ENCODE measurements around the gene MEST. TPM values are rescaled to one million over a fixed set of nuclear protein-coding genes. Genes with fewer than 3 reads are reported as not detected.

Gene MEST
- total RNA-seq, 2 donors from 2014 or later: 121 to 149 TPM

- Mint-ChIP-seq H3K9me3 (no peaks in the 10 kb centered on the region), H3K4me3 (no peak overlapping the region), H3K4me1 (peaks cover 14% of the 10 kb centered on the region), H3K27ac (no peak overlapping the region), H3K27me3 (ENCODE audit: insufficient read depth) (peaks cover 2% of the 10 kb centered on the region), H3K36me3 (ENCODE audit: low read depth) (no peaks in the 10 kb centered on the region)
- DNase-seq: no peak
- TF ChIP-seq, protein P1, sequence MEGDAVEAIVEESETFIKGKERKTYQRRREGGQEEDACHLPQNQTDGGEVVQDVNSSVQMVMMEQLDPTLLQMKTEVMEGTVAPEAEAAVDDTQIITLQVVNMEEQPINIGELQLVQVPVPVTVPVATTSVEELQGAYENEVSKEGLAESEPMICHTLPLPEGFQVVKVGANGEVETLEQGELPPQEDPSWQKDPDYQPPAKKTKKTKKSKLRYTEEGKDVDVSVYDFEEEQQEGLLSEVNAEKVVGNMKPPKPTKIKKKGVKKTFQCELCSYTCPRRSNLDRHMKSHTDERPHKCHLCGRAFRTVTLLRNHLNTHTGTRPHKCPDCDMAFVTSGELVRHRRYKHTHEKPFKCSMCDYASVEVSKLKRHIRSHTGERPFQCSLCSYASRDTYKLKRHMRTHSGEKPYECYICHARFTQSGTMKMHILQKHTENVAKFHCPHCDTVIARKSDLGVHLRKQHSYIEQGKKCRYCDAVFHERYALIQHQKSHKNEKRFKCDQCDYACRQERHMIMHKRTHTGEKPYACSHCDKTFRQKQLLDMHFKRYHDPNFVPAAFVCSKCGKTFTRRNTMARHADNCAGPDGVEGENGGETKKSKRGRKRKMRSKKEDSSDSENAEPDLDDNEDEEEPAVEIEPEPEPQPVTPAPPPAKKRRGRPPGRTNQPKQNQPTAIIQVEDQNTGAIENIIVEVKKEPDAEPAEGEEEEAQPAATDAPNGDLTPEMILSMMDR (conservative IDR thresholded peaks at IDR 0.05): no peak
- Histone ChIP-seq H3K4me3 (ENCODE audit: low read length) (no peak overlapping the region), H3K9ac (ENCODE audit: extremely low read depth, low read length, poor library complexity, severe bottlenecking) (no peak overlapping the region), H3K36me3 (ENCODE audit: control insufficient read depth, insufficient read depth, low read length) (no peaks in the 10 kb centered on the region), H3K27ac (ENCODE audit: low read depth, low read length) (no peak overlapping the region), H3K9me3 (ENCODE audit: control insufficient read depth, low read length) (no peaks in the 10 kb centered on the region), H3K4me1 (ENCODE audit: control insufficient read depth, insufficient read depth, low read length) (no peaks in the 10 kb centered on the region), H3K27me3 (ENCODE audit: control insufficient read depth, insufficient read depth, low read length, poor library complexity, severe bottlenecking) (no peaks in the 10 kb centered on the region)
- WGBS, 2 experiments (ENCODE audit: insufficient coverage in 1 of 2, insufficient read length in 1 of 2): 95% methylated on average over 2 of the region's 2 CpGs
Observed at GRCh38 chr7:130471974-130472373, 19.9 kb upstream of the MEST start.

- Mint-ChIP-seq H3K27ac (no peak overlapping the region), H3K4me3 (no peak overlapping the region), H3K9me3 (no peaks in the 10 kb centered on the region), H3K36me3 (ENCODE audit: low read depth) (no peaks in the 10 kb centered on the region), H3K27me3 (ENCODE audit: insufficient read depth) (no peaks in the 10 kb centered on the region), H3K4me1 (peaks cover 14% of the 10 kb centered on the region)
- DNase-seq: no peak
- no peak overlapping the region for H3K4me3 ChIP-seq (ENCODE audit: low read length)
- TF ChIP-seq, protein P1 (conservative IDR thresholded peaks at IDR 0.05): no peak
- no peaks in the 10 kb centered on the region for H3K36me3 ChIP-seq (ENCODE audit: control insufficient read depth, insufficient read depth, low read length)
- H3K9me3 ChIP-seq (ENCODE audit: control insufficient read depth, low read length): peaks cover 6% of the 10 kb centered on the region
- no peaks in the 10 kb centered on the region for H3K4me1 ChIP-seq (ENCODE audit: control insufficient read depth, insufficient read depth, low read length)
- no peak overlapping the region for H3K9ac ChIP-seq (ENCODE audit: extremely low read depth, low read length, poor library complexity, severe bottlenecking)
- no peak overlapping the region for H3K27ac ChIP-seq (ENCODE audit: low read depth, low read length)
- H3K27me3 ChIP-seq (ENCODE audit: control insufficient read depth, insufficient read depth, low read length, poor library complexity, severe bottlenecking): no peaks in the 10 kb centered on the region
Observed at GRCh38 chr7:130473289-130473688, 18.6 kb upstream of the MEST start.

DNA sequence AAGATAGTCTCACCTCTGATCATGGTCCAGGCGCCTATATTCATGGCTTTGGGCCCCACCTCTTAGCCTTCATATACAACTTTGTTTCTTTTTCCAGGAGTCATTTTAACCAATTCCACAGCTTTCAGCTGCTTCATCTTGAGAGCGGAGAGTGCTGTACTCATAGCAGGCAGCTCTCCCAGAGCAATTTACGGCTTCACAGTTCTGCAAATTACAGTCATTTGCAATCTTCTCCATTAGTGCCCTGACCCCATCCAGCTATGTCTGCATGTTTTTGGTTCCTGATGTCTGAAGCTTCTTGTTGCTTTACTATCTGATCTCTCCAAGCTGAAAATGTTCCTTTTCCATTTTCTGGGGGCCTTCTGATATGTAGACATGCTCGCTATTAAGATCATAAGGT lies 18.0 kb upstream of the MEST start:
- no peak overlapping the region for H3K4me3 ChIP-seq (ENCODE audit: low read length)
- H3K4me1 ChIP-seq (ENCODE audit: control insufficient read depth, insufficient read depth, low read length): no peaks in the 10 kb centered on the region
- H3K27ac Mint-ChIP-seq: no peak overlapping the region
- no peak for DNase-seq
- H3K27me3 Mint-ChIP-seq (ENCODE audit: insufficient read depth): no peaks in the 10 kb centered on the region
- no peaks in the 10 kb centered on the region for H3K36me3 Mint-ChIP-seq (ENCODE audit: low read depth)
- H3K27ac ChIP-seq (ENCODE audit: low read depth, low read length): no peak overlapping the region
- peaks cover 14% of the 10 kb centered on the region for H3K4me1 Mint-ChIP-seq
- TF ChIP-seq, protein P1 (conservative IDR thresholded peaks at IDR 0.05): no peak
- no peak overlapping the region for H3K4me3 Mint-ChIP-seq
- 87 to 97% methylated on average over 4 of the region's 4 CpGs for WGBS, 2 experiments (ENCODE audit: insufficient coverage in 1 of 2, insufficient read length in 1 of 2)
- H3K36me3 ChIP-seq (ENCODE audit: control insufficient read depth, insufficient read depth, low read length): no peaks in the 10 kb centered on the region
- H3K9me3 Mint-ChIP-seq: no peaks in the 10 kb centered on the region
- no peak overlapping the region for H3K9ac ChIP-seq (ENCODE audit: extremely low read depth, low read length, poor library complexity, severe bottlenecking)
- no peaks in the 10 kb centered on the region for H3K27me3 ChIP-seq (ENCODE audit: control insufficient read depth, insufficient read depth, low read length, poor library complexity, severe bottlenecking)
- peaks cover 6% of the 10 kb centered on the region for H3K9me3 ChIP-seq (ENCODE audit: control insufficient read depth, low read length)
